Prostate gland (tissue), 2 donors: ENCODE data around the gene MBP. TPM values are rescaled to one million over a fixed set of nuclear protein-coding genes. Genes with fewer than 3 reads are reported as not detected.

Experiments
- DNase-seq: peaks from one replicate; pipeline ENCODE4 v3.0.0-alpha.2; 2019; ENCODE audit warnings: low spot score
- H3K27ac ChIP-seq, 2 donors: fragments of 200-600 bp; sonication (generic); 2 replicates each; pipeline ENCODE4 v1.5.1; 2017 to 2019
- H3K27me3 ChIP-seq: fragments of 200-600 bp; sonication (generic); replicated peaks from 2 replicates; pipeline ENCODE4 v1.5.1; 2019; ENCODE audit not compliant: insufficient read depth
- H3K36me3 ChIP-seq, 2 donors: fragments of 200-600 bp; sonication (generic); 1 replicate in 1 of 2; 2 replicates in 1 of 2; pipeline versions ENCODE4 v1.5.1 to v1.8.1; 2017 to 2019
- H3K4me1 ChIP-seq: fragments of 200-600 bp; sonication (generic); replicated peaks from 2 replicates; pipeline ENCODE4 v1.5.1; 2019
- H3K4me3 ChIP-seq, 2 donors: fragments of 200-600 bp; sonication (generic); 2 replicates each; pipeline ENCODE4 v1.5.1; 2017 to 2019
- H3K9me3 ChIP-seq: fragments of 200-600 bp; sonication (generic); 2 replicates; pipeline ENCODE4 v1.5.1; 2017
- CTCF ChIP-seq, 4 experiments: fragments of 200-600 bp in 2 of 4; fragments of 450-650 bp in 2 of 4; sonication (generic) in 2 of 4; IDR thresholded peaks; 1 replicate in 3 of 4; 2 replicates in 1 of 4; pipeline ENCODE4 v1.5.1; 2016 to 2019; ENCODE audit warnings: antibody characterized with exemption in 4 of 4, mild to moderate bottlenecking in 2 of 4, moderate library complexity in 2 of 4
- POLR2A ChIP-seq: fragments of 450-650 bp; IDR thresholded peaks from one replicate; pipeline ENCODE4 v1.6.1; 2016; ENCODE audit warnings: antibody characterized with exemption, mild to moderate bottlenecking
- POLR2AphosphoS5 ChIP-seq: sonication (generic); formaldehyde crosslinking; IDR thresholded peaks from one replicate; pipeline ENCODE4 v1.6.1; 2017; ENCODE audit warnings: antibody characterized with exemption
- WGBS: methylation state at CpG from one replicate; pipeline ENCODE4 v1.1.5; 2018; 5-methylcytosine and 5-hydroxymethylcytosine counted together
- intact Hi-C: fragments of 100-400 bp; cut with DNase I; formaldehyde crosslinking; loops from one replicate; pipeline ENCODE4 v1.14.2; 2022
- total RNA-seq, 2 donors: library from RNA; depleted of rRNA; stranded (reverse); fragments of >200 nt; gene quantifications; one replicate each; pipeline ENCODE4 v1.1.0, GENCODE V29; 2016

Gene MBP
- total RNA-seq, 2 donors from 2014 or later, result 19.8 to 43.5 TPM

DNA sequence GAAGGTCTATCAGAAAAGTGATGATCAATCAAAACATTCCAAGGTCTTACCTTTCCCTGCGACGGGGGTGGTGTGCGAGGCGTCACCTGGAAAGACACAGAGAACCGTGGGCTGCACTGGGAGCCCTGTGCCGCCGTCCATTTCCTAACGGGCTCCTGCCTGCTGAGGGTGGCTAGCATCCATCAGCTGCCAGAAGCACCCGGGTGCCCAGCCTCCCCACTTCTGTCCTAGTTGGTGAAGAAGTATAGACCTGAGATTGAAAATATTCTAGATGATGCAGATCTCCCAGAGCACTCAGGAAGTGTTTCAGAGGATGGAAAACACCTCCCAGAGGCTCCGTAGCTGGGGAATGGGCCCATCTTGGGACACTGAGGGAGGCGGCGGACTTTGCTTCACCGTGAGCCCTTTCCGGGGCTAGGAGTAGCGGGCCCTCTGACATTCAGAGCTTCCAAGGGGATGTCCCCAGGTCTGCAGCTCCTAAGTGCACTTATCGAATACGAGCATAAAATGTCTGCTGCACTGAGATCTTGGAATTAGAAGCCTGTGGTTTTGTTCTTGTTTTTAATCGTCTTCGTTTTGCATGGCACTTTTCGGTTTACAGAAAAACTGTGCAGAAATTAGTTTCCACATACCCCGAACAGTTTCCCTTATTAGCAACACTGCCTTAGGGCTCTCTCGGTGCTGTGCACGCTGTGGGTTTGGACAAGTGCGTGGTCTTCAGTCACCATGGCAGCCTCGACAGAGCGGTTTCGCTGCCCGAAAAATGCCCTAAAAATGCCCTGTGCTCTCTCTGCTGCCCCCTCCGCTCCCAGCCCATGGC lies 143.5 kb downstream of the MBP start:
- 94% methylated on average over 29 of the region's 29 CpGs for WGBS
- no peaks in the 10 kb centered on the region for H3K27me3 ChIP-seq
- no peak for DNase-seq
- intact Hi-C loops, result no loop called here
- H3K27ac ChIP-seq, result no peak overlapping the region
- no peak overlapping the region for H3K4me3 ChIP-seq
- no peaks in the 10 kb centered on the region for H3K36me3 ChIP-seq
- no peaks in the 10 kb centered on the region for H3K4me1 ChIP-seq
- TF ChIP-seq CTCF (IDR thresholded peaks at IDR 0.05), result no peak
- no peak for TF ChIP-seq POLR2A
- TF ChIP-seq POLR2AphosphoS5, result no peak
- H3K9me3 ChIP-seq, result no peaks in the 10 kb centered on the region

- Histone ChIP-seq H3K4me1 (no peaks in the 10 kb centered on the region), H3K36me3 (no peaks in the 10 kb centered on the region), H3K27me3 (no peaks in the 10 kb centered on the region), H3K4me3 (no peak overlapping the region), H3K27ac (no peak overlapping the region), H3K9me3 (no peaks in the 10 kb centered on the region)
- intact Hi-C loops, result no loop called here
- TF ChIP-seq POLR2A (no peak), POLR2AphosphoS5 (no peak), CTCF (IDR thresholded peaks at IDR 0.05) (no peak)
- 80% methylated on average over 27 of the region's 27 CpGs for WGBS
- no peak for DNase-seq
Observed at GRCh38 chr18:76988031-76988826, 144.4 kb downstream of the MBP start.

- WGBS, result 87% methylated on average over 7 of the region's 7 CpGs
- H3K27me3 ChIP-seq, result no peaks in the 10 kb centered on the region
- intact Hi-C loops, result no loop called here
- no peaks in the 10 kb centered on the region for H3K4me1 ChIP-seq
- DNase-seq, result no peak
- H3K36me3 ChIP-seq, result no peaks in the 10 kb centered on the region
- no peak overlapping the region for H3K4me3 ChIP-seq
- no peak for TF ChIP-seq POLR2A
- no peak for TF ChIP-seq POLR2AphosphoS5
- no peak for TF ChIP-seq CTCF (IDR thresholded peaks at IDR 0.05)
- H3K27ac ChIP-seq, result no peak overlapping the region
- H3K9me3 ChIP-seq, result no peaks in the 10 kb centered on the region
Observed at GRCh38 chr18:76986406-76986805, 146.2 kb downstream of the MBP start.

DNA sequence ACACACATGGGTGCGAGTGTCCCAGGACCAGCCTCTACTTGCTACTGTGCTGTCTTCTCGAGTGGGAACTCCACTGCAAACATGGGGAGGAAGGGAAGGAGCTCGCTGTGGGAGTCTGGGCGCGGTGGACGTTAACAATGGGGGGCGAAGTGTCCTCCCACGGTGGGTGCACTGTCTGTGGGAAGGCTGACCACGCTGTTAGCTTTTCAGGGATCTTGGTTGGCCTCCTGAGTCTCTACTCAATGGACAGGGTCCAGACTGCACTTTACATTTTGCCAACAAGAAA lies 146.7 kb downstream of the MBP start:
- Histone ChIP-seq H3K27me3 (no peaks in the 10 kb centered on the region), H3K36me3 (no peaks in the 10 kb centered on the region), H3K9me3 (no peaks in the 10 kb centered on the region), H3K4me1 (no peaks in the 10 kb centered on the region), H3K27ac (no peak overlapping the region), H3K4me3 (no peak overlapping the region)
- WGBS, result 91% methylated on average over 9 of the region's 9 CpGs
- intact Hi-C loops, result no loop called here
- TF ChIP-seq POLR2AphosphoS5, result no peak
- TF ChIP-seq POLR2A, result no peak
- no peak for TF ChIP-seq CTCF (IDR thresholded peaks at IDR 0.05)
- DNase-seq, result no peak
